ENCODE data around the gene GAMT.

The GAMT gene

GRCh38 chr19:1376415-1376805, 24.9 kb downstream of the GAMT start:
- Histone ChIP-seq H3K27ac (ENCODE audit: low read length) (no peak overlapping the region), H4K20me1 (ENCODE audit: insufficient read depth, low read length) (peaks cover 15% of the 10 kb centered on the region; the same call in 1 of the 2 replicates), H3K9me3 (ENCODE audit: insufficient read depth, low read length, severe bottlenecking) (no peaks in the 10 kb centered on the region), H3K4me3 (ENCODE audit: low read depth in 1 of 2, low read length in 2 of 2) (no peak overlapping the region), H3K36me3 (ENCODE audit: insufficient read depth, low read length) (peaks cover 43% of the 10 kb centered on the region), H3K27me3 (ENCODE audit: insufficient read depth, low read length, poor library complexity) (no peaks in the 10 kb centered on the region), H3K79me2 (ENCODE audit: insufficient read depth, low read length) (no peaks in the 10 kb centered on the region), H2AFZ (ENCODE audit: low read depth, low read length) (no peak overlapping the region), H3K9ac (ENCODE audit: low read depth, low read length) (no peak overlapping the region), H3K4me1 (ENCODE audit: insufficient read depth, low read length) (no peaks in the 10 kb centered on the region), H3K4me2 (ENCODE audit: insufficient read depth, low read length) (no peak overlapping the region)
- DNase-seq (no peak), ATAC-seq (ENCODE audit: insufficient read depth, low read depth) (no peak)
- no peak for TF ChIP-seq CTCF (IDR thresholded peaks at IDR 0.05; ENCODE audit: borderline replicate concordance, extremely low read depth, low read length, poor library complexity, severe bottlenecking)
- TF ChIP-seq EZH2 (IDR thresholded peaks at IDR 0.05; ENCODE audit: borderline replicate concordance, low read depth, low read length, severe bottlenecking): no peak

GRCh38 chr19:1374250-1374577, 27.1 kb downstream of the GAMT start:
- H3K36me3 ChIP-seq (ENCODE audit: insufficient read depth, low read length): peaks cover 65% of the 10 kb centered on the region

GRCh38 chr19:1373534-1374249, 27.6 kb downstream of the GAMT start:
- TF ChIP-seq EZH2 (IDR thresholded peaks at IDR 0.05; ENCODE audit: borderline replicate concordance, low read depth, low read length, severe bottlenecking) (no peak), CTCF (IDR thresholded peaks at IDR 0.05; ENCODE audit: borderline replicate concordance, extremely low read depth, low read length, poor library complexity, severe bottlenecking) (no peak)
- H4K20me1 ChIP-seq (ENCODE audit: insufficient read depth, low read length): peaks cover 11% of the 10 kb centered on the region; the same call in 1 of the 2 replicates
- no peaks in the 10 kb centered on the region for H3K79me2 ChIP-seq (ENCODE audit: insufficient read depth, low read length)
- no peak overlapping the region for H3K4me3 ChIP-seq (ENCODE audit: low read depth in 1 of 2, low read length in 2 of 2)
- H3K27ac ChIP-seq (ENCODE audit: low read length): no peak overlapping the region
- no peak overlapping the region for H3K9ac ChIP-seq (ENCODE audit: low read depth, low read length)
- DNase-seq (no peak), ATAC-seq (ENCODE audit: insufficient read depth, low read depth) (no peak)
- H3K4me2 ChIP-seq (ENCODE audit: insufficient read depth, low read length): no peak overlapping the region
- H2AFZ ChIP-seq (ENCODE audit: low read depth, low read length): no peak overlapping the region
- H3K4me1 ChIP-seq (ENCODE audit: insufficient read depth, low read length): no peaks in the 10 kb centered on the region
- H3K9me3 ChIP-seq (ENCODE audit: insufficient read depth, low read length, severe bottlenecking): no peaks in the 10 kb centered on the region
- H3K36me3 ChIP-seq (ENCODE audit: insufficient read depth, low read length): peaks cover 70% of the 10 kb centered on the region
- H3K27me3 ChIP-seq (ENCODE audit: insufficient read depth, low read length, poor library complexity): no peaks in the 10 kb centered on the region

More at GRCh38 chr19:1374250-1374577, 27.1 kb downstream of the GAMT start:
- H3K4me1 ChIP-seq (ENCODE audit: insufficient read depth, low read length): no peaks in the 10 kb centered on the region
- no peak overlapping the region for H2AFZ ChIP-seq (ENCODE audit: low read depth, low read length)
- H3K9me3 ChIP-seq (ENCODE audit: insufficient read depth, low read length, severe bottlenecking): no peaks in the 10 kb centered on the region
- H3K27ac ChIP-seq (ENCODE audit: low read length): no peak overlapping the region
- H3K27me3 ChIP-seq (ENCODE audit: insufficient read depth, low read length, poor library complexity): no peaks in the 10 kb centered on the region
- DNase-seq (no peak), ATAC-seq (ENCODE audit: insufficient read depth, low read depth) (no peak)
- H3K9ac ChIP-seq (ENCODE audit: low read depth, low read length): no peak overlapping the region
- H4K20me1 ChIP-seq (ENCODE audit: insufficient read depth, low read length): peaks cover 15% of the 10 kb centered on the region; the same call in 1 of the 2 replicates
- TF ChIP-seq CTCF (IDR thresholded peaks at IDR 0.05; ENCODE audit: borderline replicate concordance, extremely low read depth, low read length, poor library complexity, severe bottlenecking) (no peak), EZH2 (IDR thresholded peaks at IDR 0.05; ENCODE audit: borderline replicate concordance, low read depth, low read length, severe bottlenecking) (no peak)
- H3K79me2 ChIP-seq (ENCODE audit: insufficient read depth, low read length): no peaks in the 10 kb centered on the region
- no peak overlapping the region for H3K4me3 ChIP-seq (ENCODE audit: low read depth in 1 of 2, low read length in 2 of 2)
- no peak overlapping the region for H3K4me2 ChIP-seq (ENCODE audit: insufficient read depth, low read length)
